ENCODE data around the gene TMSB10. TPM values are rescaled to one million over a fixed set of nuclear protein-coding genes. Genes with fewer than 3 reads are reported as not detected.
A peak's percentile ranks its signal among the peaks of the same experiment; 100 is the strongest.

The TMSB10 gene
- total and polyA plus RNA-seq, 2 of the 13 experiments (the other 11 are each of a cell fraction or from before 2014, with no cell fraction given), result 665 to 708 TPM

GRCh38 chr2:84925724-84926376 lies 20.4 kb downstream of the TMSB10 start (continued):
- peak; percentile 89; the same call in 1 of the 2 replicates for TF ChIP-seq ZBTB49 (CRISPR knock-in tag; IDR thresholded peaks at IDR 0.05; ENCODE audit: borderline replicate concordance)
- no peak for TF ChIP-seq USF2 (IDR thresholded peaks at IDR 0.05; ENCODE audit: low read depth, low read length)
- no peak for TF ChIP-seq USF2 (CRISPR knock-in tag; IDR thresholded peaks at IDR 0.05; ENCODE audit: borderline replicate concordance)
- TF ChIP-seq ZNF280D (CRISPR knock-in tag; IDR thresholded peaks at IDR 0.05), result peak; percentile 90
- no peak for TF ChIP-seq ZFP36L2 (CRISPR knock-in tag; IDR thresholded peaks at IDR 0.05)
- TF ChIP-seq ZNF572 (CRISPR knock-in tag; IDR thresholded peaks at IDR 0.05), result peak; percentile 87; the same call in 1 of the 2 replicates
- peak; percentile 86; the same call in 1 of the 2 replicates for TF ChIP-seq YEATS2 (CRISPR knock-in tag; IDR thresholded peaks at IDR 0.05; ENCODE audit: borderline replicate concordance)
- peak; percentile 48; the same call in 1 of the 2 replicates for TF ChIP-seq ZNF136 (CRISPR knock-in tag; IDR thresholded peaks at IDR 0.05; ENCODE audit: low read depth)
- no peak for TF ChIP-seq ZNF570 (CRISPR knock-in tag; IDR thresholded peaks at IDR 0.05; ENCODE audit: borderline replicate concordance)
- TF ChIP-seq MYC (CRISPR knock-in tag; IDR thresholded peaks at IDR 0.05; ENCODE audit: borderline replicate concordance), result peak; percentile 93
- peak; percentile 63 for TF ChIP-seq ZNF605 (CRISPR knock-in tag; IDR thresholded peaks at IDR 0.05)
- peak; percentile 75 for TF ChIP-seq SP4 (CRISPR knock-in tag; IDR thresholded peaks at IDR 0.05)
- peak; percentile 86; the same call in 1 of the 2 replicates for TF ChIP-seq SMAD1 (CRISPR knock-in tag; IDR thresholded peaks at IDR 0.05; ENCODE audit: borderline replicate concordance, low read depth)
- peak; percentile 99 for TF ChIP-seq ZNF350 (CRISPR knock-in tag; IDR thresholded peaks at IDR 0.05; ENCODE audit: borderline replicate concordance, low read depth)
- peak; percentile 82; the same call in 1 of the 2 replicates for TF ChIP-seq DPF2 (CRISPR knock-in tag; IDR thresholded peaks at IDR 0.05; ENCODE audit: borderline replicate concordance, low read depth)
- TF ChIP-seq PBX2 (CRISPR knock-in tag; IDR thresholded peaks at IDR 0.05), result peak; percentile 65
- TF ChIP-seq, protein P1, sequence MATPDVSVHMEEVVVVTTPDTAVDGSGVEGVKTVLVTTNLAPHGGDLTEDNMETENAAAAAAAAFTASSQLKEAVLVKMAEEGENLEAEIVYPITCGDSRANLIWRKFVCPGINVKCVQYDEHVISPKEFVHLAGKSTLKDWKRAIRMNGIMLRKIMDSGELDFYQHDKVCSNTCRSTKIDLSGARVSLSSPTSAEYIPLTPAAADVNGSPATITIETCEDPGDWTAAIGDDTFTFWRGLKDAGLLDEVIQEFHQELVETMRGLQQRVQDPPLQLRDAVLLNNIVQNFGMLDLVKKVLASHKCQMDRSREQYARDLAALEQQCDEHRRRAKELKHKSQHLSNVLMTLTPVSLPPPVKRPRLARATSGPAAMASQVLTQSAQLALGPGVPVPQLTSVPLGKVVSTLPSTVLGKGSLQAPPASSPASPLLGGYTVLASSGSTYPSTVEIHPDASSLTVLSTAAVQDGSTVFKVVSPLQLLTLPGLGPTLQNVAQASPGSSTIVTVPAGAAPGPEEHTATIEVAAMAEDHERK (CRISPR knock-in tag; IDR thresholded peaks at IDR 0.05; ENCODE audit: low read depth), result peak; percentile 54; the same call in 1 of the 2 replicates
- TF ChIP-seq KDM5A (IDR thresholded peaks at IDR 0.05; ENCODE audit: borderline replicate concordance, low read length), result no peak

Measured in HepG2 (cell line).